ENCODE results near the gene TENM3.
"Not testable (repeated sequence)": the region's sequence is repeated elsewhere in the genome, so short reads cannot be mapped to it uniquely, and the experiment has no call there.

TENM3 gene

GRCh38 chr4:182238355-182238931 lies 4.8 kb upstream of the TENM3 start:
- no peak for DNase-seq
- H3K27ac ChIP-seq (ENCODE audit: insufficient read depth, low read length, poor library complexity, severe bottlenecking), result no peak overlapping the region
- H3K36me3 ChIP-seq (ENCODE audit: control insufficient read depth, insufficient read depth, low read length), result no peaks in the 10 kb centered on the region

DNA sequence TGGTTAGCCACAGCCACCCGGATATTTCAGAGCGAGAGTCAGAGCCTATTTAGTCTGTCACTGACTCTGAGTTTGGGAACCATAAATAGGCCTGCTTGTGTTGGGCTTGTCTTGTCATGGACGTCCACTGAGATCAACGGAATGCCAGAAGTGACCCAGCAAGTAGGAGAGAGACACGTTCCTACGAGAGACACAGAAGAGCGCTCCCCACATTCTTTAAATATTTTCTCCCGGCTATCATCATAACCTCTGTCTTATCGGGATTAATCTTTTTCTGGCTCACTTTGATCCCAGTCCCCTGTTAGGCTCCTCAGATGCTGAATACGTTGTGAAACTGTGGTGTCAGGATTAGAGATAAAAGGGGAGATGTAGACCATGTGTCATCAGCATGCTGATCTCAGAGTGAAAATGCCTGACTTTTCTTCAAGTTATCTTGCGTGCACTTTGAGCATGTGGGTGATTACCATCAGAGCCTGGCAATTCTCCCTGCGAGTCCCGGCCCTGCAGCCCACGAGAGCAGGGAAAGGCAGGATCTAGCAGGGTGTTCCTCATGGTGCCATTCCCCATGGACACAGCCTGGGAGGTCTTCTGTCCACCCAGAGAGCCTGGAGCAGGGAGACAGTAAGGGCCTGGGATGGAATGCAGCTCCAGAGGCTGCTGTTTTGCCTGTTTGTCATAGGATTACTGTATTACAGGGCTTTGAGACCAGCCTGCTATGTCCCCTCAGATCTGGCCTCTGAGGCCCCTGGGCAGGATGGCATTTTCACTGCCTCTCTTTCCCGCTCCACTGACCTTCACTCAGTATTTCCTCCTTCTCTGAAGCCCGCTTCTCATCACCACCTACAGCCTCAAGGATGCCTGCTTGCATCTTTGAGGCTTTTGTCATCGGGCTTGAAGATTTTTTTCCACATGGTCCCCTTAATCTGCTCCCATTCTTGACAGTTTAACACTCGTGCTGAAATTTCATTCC lies 2.8 kb upstream of the TENM3 start:
- Histone ChIP-seq H3K9me3 (ENCODE audit: control insufficient read depth, low read length) (no peaks in the 10 kb centered on the region), H3K27me3 (replicated peaks; ENCODE audit: control insufficient read depth, insufficient read depth, low read length, poor library complexity, severe bottlenecking) (no peaks in the 10 kb centered on the region), H3K4me1 (ENCODE audit: control insufficient read depth, insufficient read depth, low read length, poor library complexity, severe bottlenecking) (no peaks in the 10 kb centered on the region), H3K4me3 (ENCODE audit: insufficient read depth, low read depth, low read length, poor library complexity, severe bottlenecking) (no peak overlapping the region), H3K27ac (ENCODE audit: insufficient read depth, low read length, poor library complexity, severe bottlenecking) (no peak overlapping the region), H3K36me3 (ENCODE audit: control insufficient read depth, insufficient read depth, low read length) (no peaks in the 10 kb centered on the region)
- DNase-seq, result no peak

More at GRCh38 chr4:182238355-182238931, 4.8 kb upstream of the TENM3 start:
- H3K9me3 ChIP-seq (ENCODE audit: control insufficient read depth, low read length), result no peaks in the 10 kb centered on the region
- H3K27me3 ChIP-seq (replicated peaks; ENCODE audit: control insufficient read depth, insufficient read depth, low read length, poor library complexity, severe bottlenecking), result no peaks in the 10 kb centered on the region
- no peaks in the 10 kb centered on the region for H3K4me1 ChIP-seq (ENCODE audit: control insufficient read depth, insufficient read depth, low read length, poor library complexity, severe bottlenecking)
- H3K4me3 ChIP-seq (ENCODE audit: insufficient read depth, low read depth, low read length, poor library complexity, severe bottlenecking), result no peak overlapping the region

DNA sequence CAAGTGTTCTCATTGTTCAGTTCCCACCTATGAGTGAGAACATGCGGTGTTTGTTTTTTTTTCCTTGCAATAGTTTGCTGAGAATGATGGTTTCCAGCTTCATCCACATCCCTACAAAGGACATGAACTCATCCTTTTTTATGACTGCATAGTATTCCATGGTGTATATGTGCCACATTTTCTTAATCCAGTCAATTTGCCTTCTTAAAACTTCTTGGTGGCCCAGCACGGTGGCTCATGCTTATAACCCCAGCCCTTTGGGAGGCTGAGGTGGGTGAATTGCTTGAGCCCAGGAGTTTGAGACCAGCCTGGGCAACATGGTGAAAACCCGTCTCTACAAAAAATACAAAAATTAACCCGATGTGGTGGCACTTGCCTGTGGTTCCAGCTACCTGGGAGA lies 942 bp upstream of the TENM3 start:
- not testable (repeated sequence) for H3K4me1 ChIP-seq (ENCODE audit: control insufficient read depth, insufficient read depth, low read length, poor library complexity, severe bottlenecking); DNase-seq; H3K27ac ChIP-seq (ENCODE audit: insufficient read depth, low read length, poor library complexity, severe bottlenecking)

GRCh38 chr4:182242787-182243186 lies 415 bp upstream of the TENM3 start:
- no peaks in the 10 kb centered on the region for H3K36me3 ChIP-seq (ENCODE audit: control insufficient read depth, insufficient read depth, low read length)
- no peaks in the 10 kb centered on the region for H3K27me3 ChIP-seq (replicated peaks; ENCODE audit: control insufficient read depth, insufficient read depth, low read length, poor library complexity, severe bottlenecking)
- H3K27ac ChIP-seq (ENCODE audit: insufficient read depth, low read length, poor library complexity, severe bottlenecking), result no peak overlapping the region

More for the DNA sequence above, 942 bp upstream of the TENM3 start:
- H3K27me3 ChIP-seq (replicated peaks; ENCODE audit: control insufficient read depth, insufficient read depth, low read length, poor library complexity, severe bottlenecking); H3K4me3 ChIP-seq (ENCODE audit: insufficient read depth, low read depth, low read length, poor library complexity, severe bottlenecking); H3K36me3 ChIP-seq (ENCODE audit: control insufficient read depth, insufficient read depth, low read length); H3K9me3 ChIP-seq (ENCODE audit: control insufficient read depth, low read length): not testable (repeated sequence)

DNA sequence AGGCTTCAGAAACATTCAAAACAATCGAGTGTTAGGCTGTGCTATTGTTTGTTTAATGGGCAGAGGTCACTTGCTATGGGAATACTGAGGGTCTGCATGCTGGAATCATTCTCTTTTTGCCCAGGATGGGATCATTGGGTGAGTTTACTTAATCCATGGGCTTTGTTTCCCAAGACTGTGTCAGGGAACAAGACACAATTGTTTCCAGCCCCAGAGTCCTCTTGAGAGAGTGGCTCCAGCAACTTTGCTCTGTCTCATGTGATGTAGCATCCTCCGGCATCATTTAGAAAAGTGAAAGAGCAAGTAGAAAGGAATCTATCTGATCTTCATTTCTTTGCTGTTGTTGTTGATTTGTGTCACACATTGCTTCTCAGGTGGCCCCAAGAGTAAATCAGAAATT lies 1.8 kb downstream of the TENM3 start:
- Histone ChIP-seq H3K27ac (ENCODE audit: insufficient read depth, low read length, poor library complexity, severe bottlenecking) (no peak overlapping the region), H3K9me3 (ENCODE audit: control insufficient read depth, low read length) (no peaks in the 10 kb centered on the region), H3K4me3 (ENCODE audit: insufficient read depth, low read depth, low read length, poor library complexity, severe bottlenecking) (no peak overlapping the region), H3K36me3 (ENCODE audit: control insufficient read depth, insufficient read depth, low read length) (no peaks in the 10 kb centered on the region), H3K27me3 (replicated peaks; ENCODE audit: control insufficient read depth, insufficient read depth, low read length, poor library complexity, severe bottlenecking) (no peaks in the 10 kb centered on the region), H3K4me1 (ENCODE audit: control insufficient read depth, insufficient read depth, low read length, poor library complexity, severe bottlenecking) (no peaks in the 10 kb centered on the region)
- DNase-seq, result no peak

More at GRCh38 chr4:182242787-182243186, 415 bp upstream of the TENM3 start:
- H3K9me3 ChIP-seq (ENCODE audit: control insufficient read depth, low read length), result no peaks in the 10 kb centered on the region
- no peak overlapping the region for H3K4me3 ChIP-seq (ENCODE audit: insufficient read depth, low read depth, low read length, poor library complexity, severe bottlenecking)
- no peaks in the 10 kb centered on the region for H3K4me1 ChIP-seq (ENCODE audit: control insufficient read depth, insufficient read depth, low read length, poor library complexity, severe bottlenecking)
- no peak for DNase-seq

DNA sequence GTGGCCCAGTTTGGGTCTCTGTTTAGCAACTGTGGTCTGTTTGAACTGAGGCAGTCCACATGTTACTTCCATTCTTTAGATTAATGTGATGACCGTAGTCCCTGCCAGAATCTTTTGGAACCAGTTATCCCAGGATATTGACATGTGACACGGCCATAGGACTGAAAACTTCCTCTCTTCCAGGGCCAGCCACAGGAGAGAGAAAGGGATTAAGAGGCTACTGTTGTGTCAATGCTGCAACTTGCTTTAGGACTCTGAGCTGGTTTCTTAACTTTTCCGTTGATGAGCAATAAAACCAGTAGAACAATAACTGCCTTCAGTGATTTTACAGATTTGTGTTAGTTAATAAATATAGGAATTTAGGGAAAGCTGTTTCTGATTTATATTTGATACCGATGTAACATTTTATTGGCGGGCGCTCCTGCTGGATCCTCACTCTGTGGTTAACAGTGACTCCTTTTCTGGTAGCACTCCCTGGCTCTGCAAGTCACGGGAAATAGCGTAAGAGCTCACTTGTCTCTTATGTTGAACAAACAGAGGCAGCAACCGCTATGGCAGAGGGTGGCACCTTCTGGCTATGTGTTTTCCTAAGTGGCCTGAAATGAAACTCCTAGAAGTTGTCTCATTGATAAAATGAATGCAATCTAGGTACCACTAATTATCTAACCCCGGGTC lies 2.5 kb downstream of the TENM3 start:
- H3K27ac ChIP-seq (ENCODE audit: insufficient read depth, low read length, poor library complexity, severe bottlenecking), result no peak overlapping the region
- no peaks in the 10 kb centered on the region for H3K4me1 ChIP-seq (ENCODE audit: control insufficient read depth, insufficient read depth, low read length, poor library complexity, severe bottlenecking)
- H3K9me3 ChIP-seq (ENCODE audit: control insufficient read depth, low read length), result no peaks in the 10 kb centered on the region
- no peaks in the 10 kb centered on the region for H3K27me3 ChIP-seq (replicated peaks; ENCODE audit: control insufficient read depth, insufficient read depth, low read length, poor library complexity, severe bottlenecking)
- H3K36me3 ChIP-seq (ENCODE audit: control insufficient read depth, insufficient read depth, low read length), result no peaks in the 10 kb centered on the region
- no peak for DNase-seq
- H3K4me3 ChIP-seq (ENCODE audit: insufficient read depth, low read depth, low read length, poor library complexity, severe bottlenecking), result no peak overlapping the region

DNA sequence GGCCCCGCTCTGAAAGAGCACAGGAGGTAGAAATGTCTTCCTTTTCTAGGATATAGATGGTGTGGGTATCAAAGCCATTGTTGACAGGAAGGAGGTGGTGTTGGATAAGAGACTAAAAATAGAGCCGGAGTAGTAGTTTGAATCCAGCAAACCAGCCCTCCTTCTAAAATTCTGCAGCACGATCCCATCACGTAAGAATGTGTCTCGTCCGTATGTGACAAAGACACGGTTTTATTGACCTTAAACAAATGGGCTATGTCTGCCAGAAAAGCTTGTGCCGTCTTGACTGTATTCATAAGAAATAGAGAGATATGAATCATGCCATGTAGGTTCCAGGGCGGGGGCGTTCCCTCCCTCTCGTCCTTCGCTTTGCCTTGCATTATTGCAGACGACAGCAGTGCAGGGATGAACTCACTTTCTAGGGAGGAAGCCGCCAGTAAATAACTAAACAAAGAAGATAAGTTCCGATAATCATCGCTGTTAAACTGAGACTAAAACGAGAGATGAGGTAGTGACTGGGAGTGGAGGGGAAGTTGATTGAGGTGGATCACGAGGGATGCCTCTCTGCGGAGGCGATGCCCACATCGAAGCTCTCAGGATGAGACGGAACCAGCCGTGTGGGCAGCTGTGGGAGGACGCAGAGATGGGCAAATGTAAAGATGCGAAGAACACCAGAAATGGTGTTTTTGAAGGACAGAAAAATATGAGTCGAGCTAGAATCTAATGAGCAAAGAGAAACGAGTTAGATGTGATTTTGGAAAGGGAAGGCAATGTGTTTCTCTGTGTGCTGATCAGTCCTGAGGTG lies 3.4 kb downstream of the TENM3 start:
- Histone ChIP-seq H3K27ac (ENCODE audit: insufficient read depth, low read length, poor library complexity, severe bottlenecking) (no peak overlapping the region), H3K27me3 (replicated peaks; ENCODE audit: control insufficient read depth, insufficient read depth, low read length, poor library complexity, severe bottlenecking) (no peaks in the 10 kb centered on the region), H3K4me1 (ENCODE audit: control insufficient read depth, insufficient read depth, low read length, poor library complexity, severe bottlenecking) (no peaks in the 10 kb centered on the region), H3K36me3 (ENCODE audit: control insufficient read depth, insufficient read depth, low read length) (no peaks in the 10 kb centered on the region), H3K4me3 (ENCODE audit: insufficient read depth, low read depth, low read length, poor library complexity, severe bottlenecking) (no peak overlapping the region), H3K9me3 (ENCODE audit: control insufficient read depth, low read length) (no peaks in the 10 kb centered on the region)
- DNase-seq, result no peak

DNA sequence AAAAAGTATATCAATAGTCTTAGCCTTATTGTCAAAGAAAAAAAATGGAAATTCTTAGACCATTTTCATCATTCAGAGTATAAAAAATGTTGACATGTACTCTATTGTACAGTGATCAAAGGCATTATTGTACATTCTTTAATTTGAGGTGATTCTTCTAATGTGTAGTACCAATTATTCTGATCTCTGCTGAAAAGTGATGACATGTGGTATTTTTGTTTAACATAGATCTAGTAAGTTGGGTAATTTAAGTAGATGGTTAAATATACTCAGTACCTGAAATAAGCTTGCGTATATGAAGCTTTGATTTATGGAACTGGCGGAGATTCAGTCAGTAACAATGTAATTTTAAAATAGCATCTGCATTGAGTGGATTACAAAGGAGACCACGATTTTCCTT lies 5.1 kb downstream of the TENM3 start:
- H3K9me3 ChIP-seq (ENCODE audit: control insufficient read depth, low read length), result no peaks in the 10 kb centered on the region
- H3K4me1 ChIP-seq (ENCODE audit: control insufficient read depth, insufficient read depth, low read length, poor library complexity, severe bottlenecking), result no peaks in the 10 kb centered on the region
- H3K4me3 ChIP-seq (ENCODE audit: insufficient read depth, low read depth, low read length, poor library complexity, severe bottlenecking), result no peak overlapping the region
- DNase-seq, result no peak
- H3K27me3 ChIP-seq (replicated peaks; ENCODE audit: control insufficient read depth, insufficient read depth, low read length, poor library complexity, severe bottlenecking), result no peaks in the 10 kb centered on the region
- H3K36me3 ChIP-seq (ENCODE audit: control insufficient read depth, insufficient read depth, low read length), result no peaks in the 10 kb centered on the region
- no peak overlapping the region for H3K27ac ChIP-seq (ENCODE audit: insufficient read depth, low read length, poor library complexity, severe bottlenecking)

- Histone ChIP-seq H3K36me3 (ENCODE audit: control insufficient read depth, insufficient read depth, low read length) (no peaks in the 10 kb centered on the region), H3K27ac (ENCODE audit: insufficient read depth, low read length, poor library complexity, severe bottlenecking) (no peak overlapping the region), H3K27me3 (replicated peaks; ENCODE audit: control insufficient read depth, insufficient read depth, low read length, poor library complexity, severe bottlenecking) (no peaks in the 10 kb centered on the region), H3K4me1 (ENCODE audit: control insufficient read depth, insufficient read depth, low read length, poor library complexity, severe bottlenecking) (no peaks in the 10 kb centered on the region), H3K9me3 (ENCODE audit: control insufficient read depth, low read length) (no peaks in the 10 kb centered on the region), H3K4me3 (ENCODE audit: insufficient read depth, low read depth, low read length, poor library complexity, severe bottlenecking) (no peak overlapping the region)
- DNase-seq, result no peak
Observed at GRCh38 chr4:182250446-182250845, 7.2 kb downstream of the TENM3 start.

Measured in effector memory CD4-positive, alpha-beta T cell (primary cell).